Activated CD8-positive, alpha-beta T cell treated with anti-CD3 and anti-CD28 coated beads for 36 hours (primary cell): ENCODE results near the gene PRRX2. TPM values are rescaled to one million over a fixed set of nuclear protein-coding genes. Genes with fewer than 3 reads are reported as not detected.

Source experiments
- ATAC-seq: fragments of 200-7000 bp; cut with Tn5 transposase; one replicate; pipeline ENCODE4 v1.10.0; 2021; ENCODE audit warnings: mild to moderate bottlenecking, moderate library complexity
- CTCF ChIA-PET: fragments of 350-600 bp; sonication (Branson Sonifier 250); formaldehyde crosslinking; loops from one replicate; lab custom pipeline; 2021; ENCODE audit warnings: antibody characterized with exemption; lab: Charles Lee
- POLR2A ChIA-PET: fragments of 350-600 bp; sonication (Branson Sonifier 250); formaldehyde crosslinking; loops from one replicate; lab custom pipeline; 2021; ENCODE audit warnings: antibody characterized with exemption; lab: Charles Lee
- DNase-seq: peaks from one replicate; pipeline ENCODE4 v3.0.0-alpha.2; 2020
- H3K27ac Mint-ChIP-seq: one replicate; pipeline ENCODE4 v1.8.0; 2021; ENCODE audit warnings: mild to moderate bottlenecking, mixed read lengths
- H3K27me3 Mint-ChIP-seq: one replicate; pipeline ENCODE4 v1.8.0; 2021; ENCODE audit warnings: mixed read lengths
- H3K36me3 Mint-ChIP-seq: one replicate; pipeline ENCODE4 v1.8.0; 2021; ENCODE audit warnings: low read depth, mixed read lengths
- H3K4me1 Mint-ChIP-seq: one replicate; pipeline ENCODE4 v1.8.0; 2021; ENCODE audit warnings: low read depth, mixed read lengths
- H3K4me3 Mint-ChIP-seq: one replicate; pipeline ENCODE4 v1.8.0; 2021; ENCODE audit warnings: mild to moderate bottlenecking, moderate library complexity, mixed read lengths
- H3K9me3 Mint-ChIP-seq: one replicate; pipeline ENCODE4 v1.8.0; 2021; ENCODE audit warnings: mixed read lengths
- intact Hi-C: fragments of 100-400 bp; cut with micrococcal nuclease; formaldehyde crosslinking; loops from one replicate; pipeline ENCODE4 v1.10.0; 2022
- total RNA-seq, 2 experiments: library from RNA; stranded (reverse); gene quantifications; one replicate each; pipeline ENCODE4 v1.2.3, GENCODE V29; 2021
- TF ChIP-seq, protein P1 (sequence below): fragments of 200-600 bp; IDR thresholded peaks from one replicate; pipeline ENCODE4 v1.8.0; 2022; ENCODE audit warnings: antibody characterized with exemption, mild to moderate bottlenecking

The PRRX2 gene
- total RNA-seq, 2 experiments from 2014 or later = 0.85 to 1.2 TPM

GRCh38 chr9:129749575-129749974, 84.1 kb downstream of the PRRX2 start:
- intact Hi-C loops = no loop called here
- ATAC-seq = no peak
- Mint-ChIP-seq H3K4me3 (no peak overlapping the region), H3K4me1 (peaks cover 12% of the 10 kb centered on the region), H3K36me3 (no peaks in the 10 kb centered on the region), H3K9me3 (no peaks in the 10 kb centered on the region), H3K27ac (no peak overlapping the region), H3K27me3 (peaks cover 5% of the 10 kb centered on the region)
- TF ChIP-seq, protein P1, sequence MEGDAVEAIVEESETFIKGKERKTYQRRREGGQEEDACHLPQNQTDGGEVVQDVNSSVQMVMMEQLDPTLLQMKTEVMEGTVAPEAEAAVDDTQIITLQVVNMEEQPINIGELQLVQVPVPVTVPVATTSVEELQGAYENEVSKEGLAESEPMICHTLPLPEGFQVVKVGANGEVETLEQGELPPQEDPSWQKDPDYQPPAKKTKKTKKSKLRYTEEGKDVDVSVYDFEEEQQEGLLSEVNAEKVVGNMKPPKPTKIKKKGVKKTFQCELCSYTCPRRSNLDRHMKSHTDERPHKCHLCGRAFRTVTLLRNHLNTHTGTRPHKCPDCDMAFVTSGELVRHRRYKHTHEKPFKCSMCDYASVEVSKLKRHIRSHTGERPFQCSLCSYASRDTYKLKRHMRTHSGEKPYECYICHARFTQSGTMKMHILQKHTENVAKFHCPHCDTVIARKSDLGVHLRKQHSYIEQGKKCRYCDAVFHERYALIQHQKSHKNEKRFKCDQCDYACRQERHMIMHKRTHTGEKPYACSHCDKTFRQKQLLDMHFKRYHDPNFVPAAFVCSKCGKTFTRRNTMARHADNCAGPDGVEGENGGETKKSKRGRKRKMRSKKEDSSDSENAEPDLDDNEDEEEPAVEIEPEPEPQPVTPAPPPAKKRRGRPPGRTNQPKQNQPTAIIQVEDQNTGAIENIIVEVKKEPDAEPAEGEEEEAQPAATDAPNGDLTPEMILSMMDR = no peak
- POLR2A ChIA-PET = no interaction called here
- DNase-seq = no peak
- CTCF ChIA-PET = interaction anchor here (1.4 to 3.6 kb wide), 4 partner anchors 11 to 40 kb away, joined by 5 to 29 read pairs (median 8); no protein-coding TSS in a partner anchor

GRCh38 chr9:129750013-129750638, 84.7 kb downstream of the PRRX2 start:
- no peak for ATAC-seq
- Mint-ChIP-seq H3K36me3 (no peaks in the 10 kb centered on the region), H3K4me3 (no peak overlapping the region), H3K4me1 (peaks cover 12% of the 10 kb centered on the region), H3K9me3 (no peaks in the 10 kb centered on the region), H3K27ac (no peak overlapping the region), H3K27me3 (peaks cover 6% of the 10 kb centered on the region)
- intact Hi-C loops = no loop called here
- TF ChIP-seq, protein P1 = no peak
- POLR2A ChIA-PET = no interaction called here
- DNase-seq = no peak
- CTCF ChIA-PET = interaction anchor here (0.7 to 3.6 kb wide), 4 partner anchors 12 to 37 kb away, joined by 3 to 29 read pairs (median 8); no protein-coding TSS in a partner anchor

GRCh38 chr9:129751841-129752801, 86.7 kb downstream of the PRRX2 start:
- ChIA-PET CTCF (interaction anchor here (0.8 to 3.6 kb wide), 4 partner anchors 14 to 32 kb away, joined by 3 to 29 read pairs (median 6); no protein-coding TSS in a partner anchor), POLR2A (interaction anchor here (0.6 to 1.2 kb wide), 2 partner anchors 14 to 85 kb away, joined by 3 read pairs; no protein-coding TSS in a partner anchor)
- H3K27ac Mint-ChIP-seq = no peak overlapping the region
- TF ChIP-seq, protein P1 = no peak
- ATAC-seq = peak; percentile 11
- H3K4me1 Mint-ChIP-seq = peaks cover 14% of the 10 kb centered on the region
- H3K4me3 Mint-ChIP-seq = peak overlapping the region; percentile 26
- intact Hi-C loops = no loop called here
- DNase-seq = no peak
- no peaks in the 10 kb centered on the region for H3K9me3 Mint-ChIP-seq
- no peaks in the 10 kb centered on the region for H3K36me3 Mint-ChIP-seq
- peaks cover 6% of the 10 kb centered on the region for H3K27me3 Mint-ChIP-seq

DNA sequence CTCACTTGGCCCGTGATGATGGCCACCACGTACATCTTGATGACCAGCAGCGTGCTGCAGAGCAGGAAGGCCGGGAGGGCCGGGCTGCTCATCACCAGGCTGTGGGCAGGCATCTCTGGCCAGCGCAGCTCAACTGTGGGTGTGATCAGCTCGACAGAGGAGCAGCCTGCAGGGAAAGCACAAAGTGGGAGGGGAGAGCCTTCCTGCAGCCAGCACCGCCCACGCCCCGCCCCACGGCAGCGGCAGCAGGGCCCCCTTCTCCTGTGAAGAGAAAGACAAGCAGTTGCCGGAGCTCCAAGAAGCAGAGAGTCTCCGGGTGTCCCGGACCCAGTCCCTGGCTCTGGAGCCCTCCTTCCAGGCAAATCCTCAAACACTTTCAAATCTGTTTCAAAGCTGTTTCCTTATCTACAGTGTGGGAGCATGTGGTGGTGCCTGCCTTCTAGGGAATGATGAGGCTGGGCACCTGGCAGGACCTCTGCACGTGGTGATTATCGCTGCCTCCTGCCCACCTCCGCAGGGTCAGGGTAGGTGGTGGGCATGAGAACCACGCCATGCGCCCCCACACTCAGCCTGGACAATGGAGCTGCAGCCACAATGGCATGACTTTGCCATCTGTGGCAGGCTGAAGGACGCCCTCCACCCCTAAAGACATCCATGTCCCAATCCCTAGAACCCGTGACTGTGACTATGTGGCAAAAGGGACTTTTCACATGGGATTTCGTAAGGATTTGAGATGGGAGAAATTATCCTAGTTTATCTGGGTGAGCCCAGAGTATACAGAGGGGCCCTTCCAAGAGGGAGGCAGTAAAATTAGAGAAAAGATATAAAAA, 87.7 kb downstream of the PRRX2 start, which contains the start of gene PTGES:
PTGES (minus strand) TSS at position 143 of the 830 bp plus-strand sequence; CDS start at position 113, 30 bp downstream.
- H3K9me3 Mint-ChIP-seq = no peaks in the 10 kb centered on the region
- TF ChIP-seq, protein P1 = no peak
- no peak within 1 kb of the TSS for H3K27ac Mint-ChIP-seq
- peaks cover 19% of the 10 kb centered on the region for H3K4me1 Mint-ChIP-seq
- ATAC-seq (peak; percentile 80), DNase-seq (peak; percentile 75)
- H3K4me3 Mint-ChIP-seq = peak within 1 kb of the TSS; percentile 26
- peaks cover 6% of the 10 kb centered on the region for H3K27me3 Mint-ChIP-seq
- H3K36me3 Mint-ChIP-seq = no peaks in the 10 kb centered on the region
- POLR2A ChIA-PET = interaction anchor here (0.6 to 1.2 kb wide), 3 partner anchors 15 to 84 kb away, joined by 3 read pairs; no protein-coding TSS in a partner anchor
- CTCF ChIA-PET = interaction anchor here (0.8 to 1.7 kb wide), 3 partner anchors 15 to 31 kb away, joined by 3 to 5 read pairs (median 5); no protein-coding TSS in a partner anchor
- intact Hi-C loops = no loop called here
